K562 (cell line): ENCODE data around the gene ZNF418. TPM values are rescaled to one million over a fixed set of nuclear protein-coding genes. Genes with fewer than 3 reads are reported as not detected.
"Not testable (repeated sequence)": the region's sequence is repeated elsewhere in the genome, so short reads cannot be mapped to it uniquely, and the experiment has no call there.

Experiments used
- KDM5B ChIP-seq: fragments of 200-600 bp; sonication (generic); IDR thresholded peaks from 2 replicates; pipeline ENCODE4 v1.6.1; 2012; ENCODE audit warnings: low read depth, mild to moderate bottlenecking, moderate library complexity, low read length, control low read depth, inconsistent platforms; ENCODE audit not compliant: insufficient replicate concordance
- MAZ ChIP-seq, 2 experiments: fragments of 450-650 bp in 1 of 2; sonication (generic) in 1 of 2; formaldehyde crosslinking; IDR thresholded peaks in 1 of 2; conservative IDR thresholded peaks in 1 of 2; 2 replicates each; pipeline versions ENCODE4 v1.4.0 to v1.5.0; 2020; ENCODE audit warnings: mild to moderate bottlenecking in 1 of 2, missing genetic modification reagents in 1 of 2
- NFRKB ChIP-seq: fragments of 450-650 bp; IDR thresholded peaks from 2 replicates; pipeline ENCODE4 v1.6.1; 2016; ENCODE audit warnings: low read depth
- PHF8 ChIP-seq: fragments of 200-600 bp; sonication (generic); IDR thresholded peaks from 2 replicates; pipeline ENCODE4 v1.6.1; 2012; ENCODE audit warnings: mixed run types, mild to moderate bottlenecking, inconsistent platforms, low read length, moderate library complexity, borderline replicate concordance
- RCOR1 ChIP-seq, 2 experiments: IDR thresholded peaks; 2 replicates each; pipeline ENCODE4 v1.6.1; 2012; ENCODE audit warnings: low read depth in 2 of 2, low read length in 2 of 2, borderline replicate concordance in 1 of 2, improper control_type of control experiment in 1 of 2
- SIN3A ChIP-seq, 2 experiments: fragments of 150-350 bp in 1 of 2; IDR thresholded peaks; 2 replicates each; pipeline ENCODE4 v1.6.1; 2011 to 2016; ENCODE audit warnings: borderline replicate concordance in 2 of 2, low read depth in 2 of 2, low read length in 2 of 2, mild to moderate bottlenecking in 2 of 2, moderate library complexity in 2 of 2; ENCODE audit not compliant: control insufficient read depth in 1 of 2
- ZNF197 ChIP-seq: fragments of 200-800 bp; sonication (Bioruptor generic); IDR thresholded peaks from 2 replicates; pipeline ENCODE4 v1.6.1; 2016; ENCODE audit warnings: low read depth, missing genetic modification characterization, missing compliant biosample characterization
- ZNF24 ChIP-seq: fragments of 450-650 bp; IDR thresholded peaks from 2 replicates; pipeline ENCODE4 v1.6.1; 2016
- polyA plus RNA-seq, 8 experiments: library from polyadenylated mRNA; depleted of rRNA in 4 of 8; stranded (reverse) in 5 of 8; unstranded in 3 of 8; fragments of >200 nt; fragmentation: Nextera tagmentation in 2 of 8; fragmentation: Illumina TruSeq in 1 of 8; extraction: Ambion mirVana in 2 of 8; extraction: Trizol in 1 of 8; gene quantifications; 2 replicates each; pipeline versions ENCODE4 v1.2.1 to v1.2.3, GENCODE V29; 2011 to 2014; ENCODE audit warnings: inconsistent platforms in 1 of 8, missing spikeins in 1 of 8
- total RNA-seq, 7 experiments: library from RNA; depleted of rRNA in 6 of 7; stranded (reverse); fragments of >200 nt in 6 of 7; fragmentation: Illumina TruSeq in 2 of 7; extraction: Trizol in 2 of 7; gene quantifications; 2 replicates each; pipeline versions ENCODE4 v1.2.1 to v1.2.3, GENCODE V29; 2011 to 2021; ENCODE audit warnings: low replicate concordance in 1 of 7
- TF ChIP-seq, protein P1 (sequence below), 2 experiments: fragments of 450-650 bp in 1 of 2; sonication (generic) in 1 of 2; formaldehyde crosslinking in 1 of 2; IDR thresholded peaks; 2 replicates each; pipeline versions ENCODE4 v1.7.1 to v1.9.0; 2016 to 2022; ENCODE audit warnings: inconsistent platforms in 1 of 2, mild to moderate bottlenecking in 1 of 2, missing genetic modification reagents in 1 of 2

Gene ZNF418
- total and polyA plus RNA-seq, 9 of the 15 experiments (the other 6 are each of a cell fraction or from before 2014, with no cell fraction given): 0.11 to 0.70 (median 0.32) TPM

GRCh38 chr19:57916168-57916995 lies 18.8 kb downstream of the ZNF418 start, which contains the start of gene ZNF417 (continued):
- TF ChIP-seq, protein P1, sequence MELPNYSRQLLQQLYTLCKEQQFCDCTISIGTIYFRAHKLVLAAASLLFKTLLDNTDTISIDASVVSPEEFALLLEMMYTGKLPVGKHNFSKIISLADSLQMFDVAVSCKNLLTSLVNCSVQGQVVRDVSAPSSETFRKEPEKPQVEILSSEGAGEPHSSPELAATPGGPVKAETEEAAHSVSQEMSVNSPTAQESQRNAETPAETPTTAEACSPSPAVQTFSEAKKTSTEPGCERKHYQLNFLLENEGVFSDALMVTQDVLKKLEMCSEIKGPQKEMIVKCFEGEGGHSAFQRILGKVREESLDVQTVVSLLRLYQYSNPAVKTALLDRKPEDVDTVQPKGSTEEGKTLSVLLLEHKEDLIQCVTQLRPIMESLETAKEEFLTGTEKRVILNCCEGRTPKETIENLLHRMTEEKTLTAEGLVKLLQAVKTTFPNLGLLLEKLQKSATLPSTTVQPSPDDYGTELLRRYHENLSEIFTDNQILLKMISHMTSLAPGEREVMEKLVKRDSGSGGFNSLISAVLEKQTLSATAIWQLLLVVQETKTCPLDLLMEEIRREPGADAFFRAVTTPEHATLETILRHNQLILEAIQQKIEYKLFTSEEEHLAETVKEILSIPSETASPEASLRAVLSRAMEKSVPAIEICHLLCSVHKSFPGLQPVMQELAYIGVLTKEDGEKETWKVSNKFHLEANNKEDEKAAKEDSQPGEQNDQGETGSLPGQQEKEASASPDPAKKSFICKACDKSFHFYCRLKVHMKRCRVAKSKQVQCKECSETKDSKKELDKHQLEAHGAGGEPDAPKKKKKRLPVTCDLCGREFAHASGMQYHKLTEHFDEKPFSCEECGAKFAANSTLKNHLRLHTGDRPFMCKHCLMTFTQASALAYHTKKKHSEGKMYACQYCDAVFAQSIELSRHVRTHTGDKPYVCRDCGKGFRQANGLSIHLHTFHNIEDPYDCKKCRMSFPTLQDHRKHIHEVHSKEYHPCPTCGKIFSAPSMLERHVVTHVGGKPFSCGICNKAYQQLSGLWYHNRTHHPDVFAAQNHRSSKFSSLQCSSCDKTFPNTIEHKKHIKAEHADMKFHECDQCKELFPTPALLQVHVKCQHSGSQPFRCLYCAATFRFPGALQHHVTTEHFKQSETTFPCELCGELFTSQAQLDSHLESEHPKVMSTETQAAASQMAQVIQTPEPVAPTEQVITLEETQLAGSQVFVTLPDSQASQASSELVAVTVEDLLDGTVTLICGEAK (IDR thresholded peaks at IDR 0.05): peak; percentile 91
- TF ChIP-seq, protein P1 (CRISPR knock-in tag; IDR thresholded peaks at IDR 0.05): not testable (repeated sequence)
- TF ChIP-seq NFRKB (0 out of 2 replicates have a peak, but pooled peaks have one; percentile 51), ZNF197 (CRISPR knock-in tag) (peak; percentile 57; the same call in 1 of the 2 replicates), ZNF24 (peak; percentile 14; the same call in 1 of the 2 replicates), MAZ (CRISPR knock-in tag; conservative IDR thresholded peaks at IDR 0.05 in 1 of 2, IDR thresholded peaks at IDR 0.05 in 1 of 2) (peak; percentile 46 to 55; a peak in 2 of 4 replicates), RCOR1 (IDR thresholded peaks at IDR 0.05; ENCODE audit: borderline replicate concordance in 1 of 2, low read depth in 2 of 2, low read length in 2 of 2) (peak in 1 of 2 experiments; percentile 61; a peak in 2 of 4 replicates), SIN3A (IDR thresholded peaks at IDR 0.05; ENCODE audit: borderline replicate concordance in 2 of 2, control insufficient read depth in 1 of 2, low read depth in 2 of 2, low read length in 2 of 2) (peak in 1 of 2 experiments; percentile 60; a peak in 1 of 4 replicates), PHF8 (peak; percentile 65; the same call in 1 of the 2 replicates), KDM5B (peak; percentile 62)
